SHP77 (cell line): Measurements from ENCODE around the gene FOXRED2.

Experiments
- DNase-seq, 2 experiments: peaks; one replicate each; lab custom pipeline; 2025; lab: John Stamatoyannopoulos, UW

FOXRED2 gene

DNA sequence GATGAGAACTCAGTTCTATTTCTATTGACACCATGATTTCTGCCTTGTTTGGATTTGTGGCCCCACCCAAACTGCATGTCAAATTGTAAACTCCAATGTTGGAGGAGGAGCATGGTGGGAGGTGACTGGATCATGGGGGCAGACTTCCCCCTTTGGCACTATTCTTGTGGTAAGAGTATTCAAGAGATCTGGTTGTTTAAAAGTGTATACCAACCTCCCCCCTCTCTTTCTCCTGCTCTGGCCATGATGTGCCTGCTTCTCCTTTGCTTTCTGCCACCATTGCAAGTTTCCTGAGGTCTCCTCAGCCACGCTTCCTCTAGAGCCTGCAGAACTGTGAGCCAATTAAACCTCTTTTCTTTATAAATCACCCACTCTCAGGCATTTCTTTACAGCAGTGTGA, 7.9 kb upstream of the FOXRED2 start:
- no peak for DNase-seq

- no peak for DNase-seq
These were observed 6.2 kb upstream of the FOXRED2 start for GRCh38 chr22:36512991-36513390.

DNA sequence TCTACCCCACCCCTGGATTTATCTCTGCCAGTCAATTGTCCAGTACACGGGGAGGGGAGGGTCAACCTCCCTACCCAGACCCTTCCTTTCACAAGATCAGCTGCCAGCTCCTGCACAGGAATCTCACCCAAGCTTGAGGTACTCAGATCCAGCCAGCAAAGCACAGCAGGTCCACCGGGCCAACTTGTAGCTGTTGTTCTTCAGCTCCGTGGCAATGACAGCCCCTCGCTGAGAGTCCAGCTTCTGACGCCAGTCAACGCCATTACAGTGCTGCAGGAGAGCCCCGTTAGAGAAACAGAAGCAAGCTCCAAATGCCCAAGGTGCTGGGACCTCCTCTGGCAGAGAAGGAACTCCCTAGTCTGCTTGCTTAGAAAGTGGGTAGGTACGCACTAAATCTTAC, 5.5 kb upstream of the FOXRED2 start:
- DNase-seq: no peak

- DNase-seq: peak; percentile 35 to 50
These were observed 4.4 kb upstream of the FOXRED2 start for GRCh38 chr22:36510966-36511881.

DNA sequence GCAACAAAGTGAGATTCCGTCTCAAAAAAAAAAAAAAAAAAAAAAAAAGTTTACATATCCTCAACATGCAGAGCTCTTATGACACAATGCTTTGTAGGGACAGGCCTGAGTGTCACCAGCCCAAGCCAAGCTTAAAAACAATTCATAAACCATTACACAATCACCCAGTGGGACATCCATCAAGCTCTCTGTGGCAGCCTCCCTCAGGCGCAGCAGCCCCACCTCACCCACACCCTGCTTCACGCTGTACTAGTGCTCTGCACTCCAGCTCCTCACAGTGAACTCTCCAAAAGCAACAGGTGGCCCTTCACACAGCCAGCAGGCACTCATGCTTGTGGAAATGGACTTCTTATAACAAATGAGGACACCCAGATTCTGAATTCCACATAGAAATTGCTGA, 3.5 kb upstream of the FOXRED2 start:
- DNase-seq: no peak

GRCh38 chr22:36507518-36508010, 724 bp upstream of the FOXRED2 start:
- no peak for DNase-seq

GRCh38 chr22:36505998-36506635, 723 bp downstream of the FOXRED2 start:
- no peak for DNase-seq

DNA sequence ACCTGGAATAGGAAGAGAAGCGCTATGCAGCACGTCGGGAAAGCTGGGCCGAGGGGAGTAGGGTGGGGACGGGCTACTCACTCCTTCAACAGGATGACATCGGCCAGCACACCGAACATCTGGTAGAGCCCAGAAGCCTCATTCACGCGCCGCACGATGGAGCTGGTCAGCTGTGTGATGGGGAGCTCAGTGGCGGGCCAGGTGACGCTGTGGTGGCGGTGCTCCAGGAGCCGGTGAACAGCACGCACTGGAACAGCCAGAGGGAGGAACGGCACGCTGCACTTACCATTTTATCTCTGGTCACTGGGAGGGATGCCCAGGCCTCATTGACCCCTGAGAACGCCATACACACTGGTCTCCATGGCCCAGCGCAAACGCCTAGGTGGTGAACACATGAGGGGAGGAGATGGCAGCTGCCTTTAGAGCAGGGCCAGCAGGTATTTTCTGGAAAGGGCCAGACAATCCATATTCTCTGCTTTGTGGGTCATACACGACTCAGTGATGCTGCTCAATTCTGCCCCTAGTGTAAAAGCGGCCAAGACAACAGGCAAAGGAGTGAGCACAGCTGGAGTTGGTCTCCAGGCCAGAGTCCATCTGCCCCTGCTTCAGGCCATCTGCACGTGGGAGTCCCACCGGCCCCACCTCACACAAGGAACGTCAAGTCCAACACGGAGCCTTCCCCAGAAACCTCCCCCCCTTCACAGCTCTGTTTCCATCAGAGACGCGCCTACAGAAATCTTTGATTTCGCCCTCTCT, 8.8 kb downstream of the FOXRED2 start:
- no peak for DNase-seq

GRCh38 chr22:36493690-36494110, 13.1 kb downstream of the FOXRED2 start:
- no peak for DNase-seq

- no peak for DNase-seq
These were observed 14.7 kb downstream of the FOXRED2 start for GRCh38 chr22:36492109-36492508.

DNA sequence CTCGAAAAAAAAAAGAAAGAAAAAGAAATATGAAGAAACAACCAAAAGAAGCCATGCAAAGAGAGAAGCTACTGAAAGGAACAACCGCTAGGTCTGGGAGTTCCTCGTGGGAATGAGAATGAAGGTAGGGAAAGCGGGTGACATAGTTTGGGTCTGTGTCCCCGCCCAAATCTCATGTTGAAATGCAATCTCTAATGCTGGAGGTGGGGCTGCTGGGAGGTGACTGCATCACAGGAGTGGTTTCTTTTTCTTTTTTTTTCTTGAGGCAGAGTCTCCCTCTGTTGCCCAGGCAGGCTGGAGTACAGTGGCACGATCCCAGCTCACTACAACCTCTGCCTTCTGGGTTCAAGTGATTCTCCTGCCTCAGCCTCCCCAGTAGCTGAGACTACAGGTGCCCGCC, 15.7 kb downstream of the FOXRED2 start:
- DNase-seq: no peak

- DNase-seq: peak; percentile 31 to 43
These were observed 20.0 kb downstream of the FOXRED2 start for GRCh38 chr22:36486619-36487384.

- peak; percentile 92 to 94 for DNase-seq
These were observed 25.3 kb downstream of the FOXRED2 start, which contains the start of gene TXN2 for GRCh38 chr22:36481393-36482168. TXN2 (minus strand) TSS chr22:36481640; CDS start chr22:36480837, 803 bp downstream.

- no peak for DNase-seq
These were observed 25.9 kb downstream of the FOXRED2 start for GRCh38 chr22:36480941-36481392.

DNA sequence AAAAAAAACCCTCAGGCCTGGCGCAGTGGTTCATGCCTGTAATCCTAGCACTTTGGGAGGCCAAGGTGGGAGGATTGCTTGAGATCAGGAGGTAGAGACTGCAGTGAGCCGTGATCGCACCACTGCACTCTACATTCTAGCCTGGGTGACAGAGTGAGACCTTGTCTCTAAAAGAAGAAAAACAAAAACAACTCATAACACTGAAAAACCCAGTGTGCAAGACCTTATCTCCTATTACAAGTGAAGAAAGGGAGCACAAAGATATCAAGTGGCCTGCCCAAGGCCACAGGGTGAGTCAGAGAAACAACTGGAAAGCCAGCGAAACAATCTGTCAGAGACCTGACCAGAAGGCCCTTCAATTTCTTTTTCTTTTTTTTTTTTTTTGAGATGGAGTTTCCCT, 27.9 kb downstream of the FOXRED2 start:
- no peak for DNase-seq

GRCh38 chr22:36475341-36475740, 31.5 kb downstream of the FOXRED2 start:
- no peak for DNase-seq

- DNase-seq: no peak
These were observed 34.2 kb downstream of the FOXRED2 start for GRCh38 chr22:36472689-36473088.

DNA sequence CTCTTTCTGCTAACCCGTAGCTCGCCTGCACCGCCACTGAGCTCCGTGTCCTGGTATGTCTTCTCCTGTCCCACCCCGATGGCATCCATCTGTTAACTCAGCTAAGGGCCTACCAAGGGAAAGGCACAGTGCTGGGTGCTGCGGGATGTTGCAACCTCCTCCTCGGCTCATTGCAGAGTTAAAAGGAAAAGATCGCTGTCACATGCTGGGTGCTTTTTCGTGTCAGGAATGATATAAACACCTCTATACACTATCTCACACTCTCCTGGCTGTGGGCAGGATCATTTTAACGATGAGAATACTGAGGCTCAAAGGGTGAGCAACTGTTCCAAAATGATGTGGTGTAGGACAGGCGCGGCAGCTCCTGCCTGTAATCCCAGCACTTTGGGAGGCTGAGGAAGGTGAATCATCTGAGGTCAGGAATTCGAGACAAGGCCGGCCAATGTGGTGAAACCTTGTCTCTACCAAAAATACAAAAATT, 35.5 kb downstream of the FOXRED2 start:
- no peak for DNase-seq

- no peak for DNase-seq
These were observed 35.9 kb downstream of the FOXRED2 start for GRCh38 chr22:36470994-36471331.

GRCh38 chr22:36470162-36470993, 36.5 kb downstream of the FOXRED2 start:
- peak; percentile 67 to 74 for DNase-seq
